Astrocyte of the spinal cord (primary cell): ENCODE results near the gene IRF8.

Experiments used
- DNase-seq: peaks from one replicate; pipeline ENCODE4 v3.0.0; 2011; ENCODE audit warnings: low read depth, low spot score
- H3K4me3 ChIP-seq: 2 replicates; pipeline ENCODE4 v1.5.1; 2011; ENCODE audit warnings: low read depth, mild to moderate bottlenecking, low read length, moderate library complexity
- in situ Hi-C: cut with HindIII; loops from 2 replicates; pipeline ENCODE4 v1.10.0; 2017; ENCODE audit warnings: low sequenced_read_pairs
- TF ChIP-seq, protein P1 (sequence below): IDR thresholded peaks from 2 replicates; pipeline ENCODE4 v1.5.1; 2012; ENCODE audit warnings: low read depth, mild to moderate bottlenecking, low read length, inconsistent platforms

Gene IRF8

DNA sequence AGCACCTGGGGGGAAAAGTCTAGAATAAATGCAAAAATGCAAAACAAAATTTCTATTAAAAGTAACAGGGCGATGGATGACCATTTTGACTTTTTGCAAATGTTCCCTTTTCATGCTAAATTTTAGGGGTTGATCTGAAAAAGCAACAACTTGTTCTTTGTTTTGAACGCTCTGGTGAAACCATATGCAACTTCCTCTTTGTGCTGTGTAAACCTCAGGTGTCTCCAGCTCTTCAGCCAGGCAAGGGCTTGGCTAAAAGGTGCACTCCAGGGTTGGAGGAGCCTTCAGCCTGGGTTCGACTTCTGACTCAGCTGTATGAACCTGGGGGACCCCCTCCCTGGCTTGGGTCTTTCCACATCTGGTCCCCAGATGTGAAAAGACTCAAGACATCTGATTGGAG is 9.5 kb downstream of the IRF8 start:
- in situ Hi-C loops: no loop called here
- H3K4me3 ChIP-seq: no peak overlapping the region
- DNase-seq: no peak
- TF ChIP-seq, protein P1, sequence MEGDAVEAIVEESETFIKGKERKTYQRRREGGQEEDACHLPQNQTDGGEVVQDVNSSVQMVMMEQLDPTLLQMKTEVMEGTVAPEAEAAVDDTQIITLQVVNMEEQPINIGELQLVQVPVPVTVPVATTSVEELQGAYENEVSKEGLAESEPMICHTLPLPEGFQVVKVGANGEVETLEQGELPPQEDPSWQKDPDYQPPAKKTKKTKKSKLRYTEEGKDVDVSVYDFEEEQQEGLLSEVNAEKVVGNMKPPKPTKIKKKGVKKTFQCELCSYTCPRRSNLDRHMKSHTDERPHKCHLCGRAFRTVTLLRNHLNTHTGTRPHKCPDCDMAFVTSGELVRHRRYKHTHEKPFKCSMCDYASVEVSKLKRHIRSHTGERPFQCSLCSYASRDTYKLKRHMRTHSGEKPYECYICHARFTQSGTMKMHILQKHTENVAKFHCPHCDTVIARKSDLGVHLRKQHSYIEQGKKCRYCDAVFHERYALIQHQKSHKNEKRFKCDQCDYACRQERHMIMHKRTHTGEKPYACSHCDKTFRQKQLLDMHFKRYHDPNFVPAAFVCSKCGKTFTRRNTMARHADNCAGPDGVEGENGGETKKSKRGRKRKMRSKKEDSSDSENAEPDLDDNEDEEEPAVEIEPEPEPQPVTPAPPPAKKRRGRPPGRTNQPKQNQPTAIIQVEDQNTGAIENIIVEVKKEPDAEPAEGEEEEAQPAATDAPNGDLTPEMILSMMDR: no peak

DNA sequence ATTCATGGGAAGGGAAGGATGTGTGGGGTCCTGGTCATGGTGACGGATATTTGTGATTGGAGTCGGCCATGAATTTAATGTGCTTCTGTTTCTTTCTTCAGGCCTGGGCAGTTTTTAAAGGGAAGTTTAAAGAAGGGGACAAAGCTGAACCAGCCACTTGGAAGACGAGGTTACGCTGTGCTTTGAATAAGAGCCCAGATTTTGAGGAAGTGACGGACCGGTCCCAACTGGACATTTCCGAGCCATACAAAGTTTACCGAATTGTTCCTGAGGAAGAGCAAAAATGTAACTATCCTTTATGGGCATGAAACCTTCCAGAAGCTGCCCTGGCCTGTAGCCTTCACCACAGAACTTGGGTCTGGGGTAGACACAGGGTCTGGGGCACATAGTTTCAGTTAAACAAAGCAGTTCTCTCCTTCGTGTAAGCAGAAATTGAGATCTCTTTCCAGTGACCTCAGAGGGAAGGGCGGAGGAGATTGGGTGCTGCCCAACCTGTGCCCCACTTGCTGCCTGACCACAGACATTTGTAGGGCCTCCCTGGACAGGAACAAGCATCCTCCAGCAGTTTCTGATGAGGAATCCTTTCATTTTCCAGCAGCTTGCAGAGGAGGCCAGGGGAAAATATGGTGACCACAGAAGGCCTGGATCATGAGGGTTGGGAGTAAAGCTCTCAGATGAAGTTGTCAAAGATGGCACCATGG is 10.1 kb downstream of the IRF8 start:
- TF ChIP-seq, protein P1: no peak
- no peak for DNase-seq
- in situ Hi-C loops: no loop called here
- no peak overlapping the region for H3K4me3 ChIP-seq

DNA sequence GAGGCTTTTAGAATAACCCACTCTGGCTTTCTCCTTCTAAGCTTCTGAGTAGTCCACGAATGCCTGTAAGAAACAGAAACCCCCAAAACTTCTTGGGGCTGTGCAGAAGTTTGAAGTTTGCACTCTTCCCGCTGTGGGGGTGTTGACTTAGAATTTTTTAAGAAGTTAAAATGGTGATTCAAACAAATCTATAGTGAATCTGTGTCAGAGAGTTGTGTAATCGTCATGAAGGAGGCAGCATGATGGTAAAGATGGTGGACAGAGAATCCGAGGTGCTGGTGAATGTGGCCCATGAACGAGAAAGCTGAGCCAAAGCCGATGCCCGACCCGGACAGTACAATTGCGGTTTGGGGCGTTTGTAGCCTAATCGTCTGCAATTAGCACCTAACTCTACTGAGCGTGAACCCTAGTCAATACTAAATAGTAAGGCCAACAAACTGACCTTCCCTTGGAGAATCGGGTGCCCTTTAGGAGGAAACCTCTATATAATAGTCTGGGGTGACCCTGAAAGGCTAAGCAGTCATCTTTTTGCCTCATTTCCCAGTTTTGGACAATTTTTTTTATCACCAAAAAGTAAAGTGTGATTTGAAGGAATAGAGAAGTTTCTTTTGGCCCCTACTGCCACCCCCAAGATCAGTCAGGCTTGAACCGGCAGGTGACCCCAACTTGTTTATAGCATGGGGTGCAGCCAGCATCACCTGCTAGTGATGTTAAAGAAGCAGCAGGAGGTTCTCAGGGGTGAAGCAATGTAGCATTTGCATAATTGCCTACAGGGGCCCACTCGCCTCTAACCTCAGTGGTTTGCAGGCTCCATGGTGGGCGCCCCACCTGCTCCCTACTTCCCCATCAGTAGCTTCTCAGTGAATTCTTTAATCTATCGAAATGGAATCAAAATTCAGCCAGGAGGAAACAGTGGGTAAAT is 11.2 kb downstream of the IRF8 start:
- DNase-seq: no peak
- in situ Hi-C loops: no loop called here
- H3K4me3 ChIP-seq: no peak overlapping the region
- TF ChIP-seq, protein P1: no peak

- no peak for DNase-seq
- in situ Hi-C loops: no loop called here
- no peak overlapping the region for H3K4me3 ChIP-seq
- TF ChIP-seq, protein P1: no peak
These were observed 11.9 kb downstream of the IRF8 start for GRCh38 chr16:85910854-85911247.

DNA sequence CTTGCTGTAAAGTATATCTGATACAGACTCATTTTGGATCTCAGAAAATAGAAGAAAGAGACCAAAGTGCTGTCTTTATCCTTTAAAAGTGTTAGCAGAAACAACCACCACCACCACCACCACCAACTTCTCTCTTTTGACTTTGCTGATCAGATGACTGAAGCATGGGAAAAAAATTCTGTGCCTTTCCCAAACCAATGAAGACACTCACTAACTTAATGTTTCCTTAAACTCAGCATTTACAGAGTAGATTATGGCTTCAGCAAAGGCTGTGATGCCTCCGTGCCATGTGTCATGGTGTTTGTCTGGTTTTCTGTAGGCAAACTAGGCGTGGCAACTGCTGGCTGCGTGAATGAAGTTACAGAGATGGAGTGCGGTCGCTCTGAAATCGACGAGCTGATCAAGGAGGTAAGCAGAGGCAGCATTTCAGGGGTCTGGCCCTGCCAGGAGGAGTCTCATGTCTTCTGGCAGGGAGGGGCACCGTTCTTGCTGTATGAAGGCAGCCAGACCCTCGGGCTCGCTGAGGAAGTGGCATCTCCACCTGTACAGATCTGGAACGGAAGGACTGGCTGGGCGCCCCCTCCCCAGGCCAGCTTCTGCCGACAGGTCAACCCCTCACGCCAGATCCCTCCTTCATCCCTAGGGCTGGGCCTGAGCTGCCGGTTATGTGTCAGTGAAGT is 12.4 kb downstream of the IRF8 start:
- no peak overlapping the region for H3K4me3 ChIP-seq
- DNase-seq: no peak
- in situ Hi-C loops: no loop called here
- TF ChIP-seq, protein P1: no peak

GRCh38 chr16:85912211-85912974 is 13.4 kb downstream of the IRF8 start:
- TF ChIP-seq, protein P1: no peak

More at GRCh38 chr16:85912211-85912974, 13.4 kb downstream of the IRF8 start:
- no peak overlapping the region for H3K4me3 ChIP-seq
- DNase-seq: no peak
- in situ Hi-C loops: no loop called here
